Gastroesophageal sphincter (tissue), 4 donors: Measurements from ENCODE around the gene KAT6B. TPM values are rescaled to one million over a fixed set of nuclear protein-coding genes. Genes with fewer than 3 reads are reported as not detected.
A peak's percentile ranks its signal among the peaks of the same experiment; 100 is the strongest.

ENCODE experiments used
- ATAC-seq: fragments of 150-250 bp; one replicate; pipeline ENCODE4 v1.9.1; 2016; ENCODE audit warnings: mild to moderate bottlenecking, moderate library complexity
- H3K27ac ChIP-seq, 4 donors: fragments of 200-600 bp; sonication (generic) in 3 of 4; 1 replicate in 3 of 4; 2 replicates in 1 of 4; pipeline ENCODE4 v1.5.1; 2016 to 2019
- H3K27me3 ChIP-seq: fragments of 200-600 bp; sonication (generic); one replicate; pipeline ENCODE4 v1.5.1; 2019
- H3K36me3 ChIP-seq, 2 donors: fragments of 200-600 bp; sonication (generic); one replicate each; pipeline ENCODE4 v1.5.1; 2019; ENCODE audit warnings: control low read depth in 1 of 2
- H3K4me1 ChIP-seq, 3 donors: fragments of 200-600 bp; sonication (generic); 1 replicate in 2 of 3; 2 replicates in 1 of 3; pipeline ENCODE4 v1.5.1; 2016 to 2019; ENCODE audit warnings: control low read depth in 2 of 3
- H3K4me3 ChIP-seq, 2 donors: fragments of 200-600 bp; sonication (generic); one replicate each; pipeline ENCODE4 v1.5.1; 2019; ENCODE audit warnings: mild to moderate bottlenecking in 1 of 2, moderate library complexity in 1 of 2
- H3K9me3 ChIP-seq, 3 donors: fragments of 200-600 bp; sonication (generic); one replicate each; pipeline ENCODE4 v1.5.1; 2017 to 2019; ENCODE audit warnings: control low read depth in 2 of 3
- EP300 ChIP-seq: sonication (generic); formaldehyde crosslinking; IDR thresholded peaks from one replicate; pipeline ENCODE4 v1.6.1; 2017; ENCODE audit warnings: antibody characterized with exemption, mild to moderate bottlenecking
- POLR2A ChIP-seq, 2 donors: fragments of 450-650 bp; IDR thresholded peaks; one replicate each; pipeline ENCODE4 v1.6.1; 2017; ENCODE audit warnings: antibody characterized with exemption in 2 of 2, mild to moderate bottlenecking in 2 of 2, moderate library complexity in 1 of 2
- POLR2AphosphoS5 ChIP-seq: sonication (generic); formaldehyde crosslinking; IDR thresholded peaks from one replicate; pipeline ENCODE4 v1.6.1; 2017; ENCODE audit warnings: antibody characterized with exemption
- WGBS, 2 donors: methylation state at CpG; one replicate each; pipeline ENCODE4 v1.1.5; 2018; ENCODE audit warnings: low coverage in 1 of 2; 5-methylcytosine and 5-hydroxymethylcytosine counted together
- total RNA-seq, 4 donors: library from RNA; depleted of rRNA; stranded (reverse); fragments of >200 nt; gene quantifications; one replicate each; pipeline ENCODE4 v1.1.0, GENCODE V29; 2016
- TF ChIP-seq, protein P1 (sequence below), 4 experiments: fragments of 200-600 bp in 2 of 4; fragments of 450-650 bp in 2 of 4; sonication (generic) in 1 of 4; IDR thresholded peaks; one replicate each; pipeline ENCODE4 v1.5.1; 2017 to 2019; ENCODE audit warnings: antibody characterized with exemption in 4 of 4, mild to moderate bottlenecking in 2 of 4, moderate library complexity in 2 of 4

Gene KAT6B
- total RNA-seq, 4 donors from 2014 or later = 35.8 to 107 (median 82.9) TPM

DNA sequence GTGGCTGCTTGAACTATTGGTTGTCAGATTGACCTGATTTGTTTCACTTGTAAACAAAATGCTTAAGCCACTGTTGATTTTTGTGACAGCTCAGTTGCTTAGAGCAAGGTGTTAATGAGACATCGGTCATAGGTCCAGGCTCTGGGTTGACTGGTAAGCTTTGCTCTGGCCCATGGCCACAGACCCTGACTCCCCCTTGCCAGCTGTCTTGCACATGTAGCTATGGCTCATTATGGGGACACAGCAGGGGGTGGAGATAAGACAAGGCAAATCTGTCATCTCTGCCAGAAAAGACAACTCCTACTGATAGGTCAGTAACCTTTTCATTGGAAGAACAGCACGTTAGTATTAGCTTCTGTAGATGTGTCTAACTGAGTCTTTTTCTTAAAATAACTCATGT, 95.3 kb downstream of the KAT6B start:
- Histone ChIP-seq H3K4me1 (peaks cover 34 to 79% (median 41%) of the 10 kb centered on the region in 3 donors), H3K27me3 (no peaks in the 10 kb centered on the region), H3K27ac (peak overlapping the region in 2 of 4 donors; percentile 18 to 87), H3K36me3 (no peaks in the 10 kb centered on the region), H3K9me3 (peaks cover 0 to 8% (median 0%) of the 10 kb centered on the region in 3 donors), H3K4me3 (no peak overlapping the region)
- ATAC-seq = no peak
- 48 to 50% methylated on average over 2 of the region's 2 CpGs for WGBS, 2 donors
- no peak for TF ChIP-seq EP300
- no peak for TF ChIP-seq POLR2AphosphoS5
- TF ChIP-seq POLR2A (IDR thresholded peaks at IDR 0.05) = no peak

DNA sequence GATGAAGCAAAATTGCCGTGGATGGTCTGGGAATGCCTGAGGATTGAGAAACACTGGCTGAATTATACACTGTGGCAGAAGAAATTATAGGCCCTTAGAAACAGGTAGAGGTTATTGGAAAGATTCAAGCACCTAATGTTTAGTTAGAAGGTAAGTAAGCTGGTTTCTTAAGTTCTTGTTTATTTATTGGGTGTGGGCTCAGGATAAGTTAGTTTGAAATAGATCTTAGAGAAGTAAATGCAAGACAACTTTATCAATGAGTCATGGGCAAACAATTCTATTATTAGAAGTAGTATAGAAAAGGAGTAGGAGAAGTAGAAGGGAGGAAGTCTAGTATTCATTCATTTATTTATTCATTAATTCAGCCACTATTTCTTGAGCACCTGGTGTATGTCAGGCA, 96.5 kb downstream of the KAT6B start:
- Histone ChIP-seq H3K4me1 (peaks cover 36 to 79% (median 52%) of the 10 kb centered on the region in 3 donors), H3K36me3 (no peaks in the 10 kb centered on the region), H3K4me3 (no peak overlapping the region), H3K9me3 (peaks cover 0 to 8% (median 0%) of the 10 kb centered on the region in 3 donors), H3K27me3 (no peaks in the 10 kb centered on the region), H3K27ac (peak overlapping the region; percentile 82 to 99 (median 86))
- TF ChIP-seq, protein P1, sequence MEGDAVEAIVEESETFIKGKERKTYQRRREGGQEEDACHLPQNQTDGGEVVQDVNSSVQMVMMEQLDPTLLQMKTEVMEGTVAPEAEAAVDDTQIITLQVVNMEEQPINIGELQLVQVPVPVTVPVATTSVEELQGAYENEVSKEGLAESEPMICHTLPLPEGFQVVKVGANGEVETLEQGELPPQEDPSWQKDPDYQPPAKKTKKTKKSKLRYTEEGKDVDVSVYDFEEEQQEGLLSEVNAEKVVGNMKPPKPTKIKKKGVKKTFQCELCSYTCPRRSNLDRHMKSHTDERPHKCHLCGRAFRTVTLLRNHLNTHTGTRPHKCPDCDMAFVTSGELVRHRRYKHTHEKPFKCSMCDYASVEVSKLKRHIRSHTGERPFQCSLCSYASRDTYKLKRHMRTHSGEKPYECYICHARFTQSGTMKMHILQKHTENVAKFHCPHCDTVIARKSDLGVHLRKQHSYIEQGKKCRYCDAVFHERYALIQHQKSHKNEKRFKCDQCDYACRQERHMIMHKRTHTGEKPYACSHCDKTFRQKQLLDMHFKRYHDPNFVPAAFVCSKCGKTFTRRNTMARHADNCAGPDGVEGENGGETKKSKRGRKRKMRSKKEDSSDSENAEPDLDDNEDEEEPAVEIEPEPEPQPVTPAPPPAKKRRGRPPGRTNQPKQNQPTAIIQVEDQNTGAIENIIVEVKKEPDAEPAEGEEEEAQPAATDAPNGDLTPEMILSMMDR (IDR thresholded peaks at IDR 0.05) = no peak
- TF ChIP-seq POLR2A (IDR thresholded peaks at IDR 0.05) (no peak), EP300 (no peak), POLR2AphosphoS5 (no peak)
- WGBS, 2 donors = 75 to 77% methylated on average over 1 of the region's 1 CpG
- no peak for ATAC-seq

DNA sequence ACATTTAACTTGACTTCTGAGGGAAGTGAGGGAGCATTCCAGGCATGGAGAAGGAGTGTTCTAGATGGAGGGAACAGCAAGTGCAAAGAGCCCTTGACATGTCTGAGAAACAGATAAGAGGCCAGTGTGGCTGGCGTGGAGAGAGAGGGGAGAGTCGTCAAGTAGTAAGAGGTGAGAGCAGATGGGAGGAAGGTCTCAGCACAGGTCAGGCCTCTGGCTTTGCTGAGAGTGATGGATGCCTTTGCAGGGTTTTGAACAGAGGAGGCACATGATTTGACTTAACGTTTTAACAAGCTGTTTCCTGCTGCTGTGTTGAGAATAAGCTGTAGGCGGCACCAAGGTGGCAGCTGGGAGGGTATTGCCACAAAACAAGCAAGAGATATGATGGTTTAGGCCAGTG, 97.2 kb downstream of the KAT6B start:
- Histone ChIP-seq H3K4me1 (peaks cover 42 to 79% (median 52%) of the 10 kb centered on the region in 3 donors), H3K36me3 (no peaks in the 10 kb centered on the region), H3K4me3 (no peak overlapping the region), H3K27me3 (no peaks in the 10 kb centered on the region), H3K27ac (peak overlapping the region; percentile 82 to 99 (median 86)), H3K9me3 (peaks cover 0 to 8% (median 0%) of the 10 kb centered on the region in 3 donors)
- 17 to 31% methylated on average over 1 to 4 of the region's 4 CpGs for WGBS, 2 donors
- no peak for ATAC-seq
- no peak for TF ChIP-seq POLR2A (IDR thresholded peaks at IDR 0.05)
- TF ChIP-seq, protein P1 (IDR thresholded peaks at IDR 0.05) = no peak
- TF ChIP-seq EP300 = no peak
- no peak for TF ChIP-seq POLR2AphosphoS5

DNA sequence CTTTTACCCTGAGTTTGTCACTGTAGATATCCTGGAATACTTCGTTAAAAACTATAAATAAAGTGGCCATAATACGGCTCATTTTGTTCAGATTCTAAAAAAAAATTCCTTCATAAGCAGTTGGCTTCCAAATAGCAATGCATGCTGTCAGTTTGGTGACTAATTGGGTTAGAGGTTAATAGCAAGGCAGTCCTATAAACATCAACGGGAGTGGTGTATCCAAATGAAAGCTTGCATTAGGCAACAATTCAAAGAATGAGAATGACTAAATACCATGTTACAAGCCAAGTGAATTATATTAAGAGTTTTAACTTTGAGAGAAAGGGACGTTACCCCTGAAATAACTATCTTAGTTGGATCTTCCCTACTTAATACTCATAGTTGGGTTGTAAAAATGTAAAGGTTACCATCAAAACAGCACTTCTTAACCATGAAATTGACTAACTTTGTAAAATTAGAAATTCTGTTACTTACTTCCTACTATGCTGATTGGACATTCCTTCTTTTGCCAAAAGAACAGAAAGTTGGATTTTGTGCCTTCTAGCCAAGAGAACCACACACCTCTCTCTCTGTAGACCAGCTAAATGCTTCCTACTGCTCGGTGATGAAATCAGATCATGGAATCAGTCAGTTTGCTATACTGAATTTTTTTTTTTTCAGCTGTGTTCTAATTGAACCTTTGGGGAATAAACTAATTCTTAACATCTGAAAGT, 98.0 kb downstream of the KAT6B start:
- peak; percentile 92 for ATAC-seq
- no peaks in the 10 kb centered on the region for H3K27me3 ChIP-seq
- H3K4me3 ChIP-seq = peak overlapping the region; percentile 7 to 14
- no peaks in the 10 kb centered on the region for H3K36me3 ChIP-seq
- peaks cover 43 to 84% (median 52%) of the 10 kb centered on the region in 3 donors for H3K4me1 ChIP-seq
- H3K27ac ChIP-seq = peak overlapping the region; percentile 82 to 99 (median 86)
- WGBS, 2 donors = 4 to 8% methylated on average over 4 to 5 of the region's 5 CpGs
- TF ChIP-seq, protein P1 (IDR thresholded peaks at IDR 0.05) = no peak
- peak; percentile 98 for TF ChIP-seq POLR2AphosphoS5
- TF ChIP-seq EP300 = no peak
- TF ChIP-seq POLR2A (IDR thresholded peaks at IDR 0.05) = no peak
- H3K9me3 ChIP-seq = peaks cover 0 to 5% (median 0%) of the 10 kb centered on the region in 3 donors

DNA sequence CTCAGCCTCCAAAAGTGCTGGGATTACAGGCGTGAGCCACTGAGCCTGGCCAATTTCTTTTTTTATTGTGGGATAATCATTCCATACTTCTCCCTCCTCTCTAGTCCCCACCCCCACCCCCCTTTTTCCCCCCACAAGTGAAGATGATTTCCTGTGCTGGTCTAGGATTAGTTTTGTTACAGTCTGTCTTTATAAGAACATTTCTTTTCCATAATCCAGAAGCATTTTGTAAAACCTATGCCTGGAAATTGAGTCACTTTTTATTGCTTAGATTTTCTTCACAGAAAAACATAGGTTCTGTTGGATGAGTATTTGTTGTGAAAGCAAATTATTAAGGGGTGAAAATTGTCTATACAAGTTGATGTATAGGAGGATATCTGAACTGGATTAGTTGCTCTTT, 98.9 kb downstream of the KAT6B start:
- H3K9me3 ChIP-seq = no peaks in the 10 kb centered on the region
- no peak for ATAC-seq
- no peak for TF ChIP-seq POLR2A (IDR thresholded peaks at IDR 0.05)
- TF ChIP-seq EP300 = no peak
- no peak for TF ChIP-seq POLR2AphosphoS5
- TF ChIP-seq, protein P1 (IDR thresholded peaks at IDR 0.05) = no peak
- no peaks in the 10 kb centered on the region for H3K27me3 ChIP-seq
- H3K27ac ChIP-seq = peak overlapping the region; percentile 82 to 99 (median 86)
- H3K4me1 ChIP-seq = peaks cover 43 to 93% (median 52%) of the 10 kb centered on the region in 3 donors
- WGBS, 2 donors = 8% methylated on average over 1 of the region's 1 CpG; no CpG with 5 or more reads in 1 of the 2 donors
- no peaks in the 10 kb centered on the region for H3K36me3 ChIP-seq
- H3K4me3 ChIP-seq = peak overlapping the region in 1 of 2 donors; percentile 14
